HepG2 (cell line): Measurements from ENCODE around the gene BCO1. TPM values are rescaled to one million over a fixed set of nuclear protein-coding genes. Genes with fewer than 3 reads are reported as not detected.

Experiments
- ATAC-seq: fragments of 200-7000 bp; cut with Tn5 transposase; 3 replicates; pipeline ENCODE4 v1.9.1; 2020; ENCODE audit warnings: mild to moderate bottlenecking, moderate library complexity
- BruUV-seq: library from RNA; stranded (reverse); fragments of 400-500 nt; replicated peaks from 2 replicates; lab custom pipeline; 2021; lab: Mats Ljungman, UMichigan
- CTCF ChIA-PET: fragments of 300-600 bp; formaldehyde crosslinking; extraction: SDS; loops from one replicate; lab custom pipeline; 2021; ENCODE audit warnings: low total read pairs, inconsistent platforms, low intra/inter-chr PET ratio; lab: Yijun Ruan, JAX
- POLR2A ChIA-PET: fragments of 350-600 bp; sonication (Branson Sonifier 250); formaldehyde crosslinking; loops from one replicate; lab custom pipeline; 2020; ENCODE audit warnings: antibody characterized with exemption, inconsistent platforms; lab: Yijun Ruan, JAX
- DNase-seq: peaks from one replicate; pipeline ENCODE4 v3.0.0-alpha.2; 2015; ENCODE audit warnings: low spot score
- FAIRE-seq: peaks from 3 replicates; lab custom pipeline; 2011; peaks lifted over from hg19 to GRCh38; lab: Jason Lieb, UNC
- H2AFZ ChIP-seq: one replicate; pipeline ENCODE4 v1.6.1; 2011; ENCODE audit warnings: low read length, inconsistent platforms
- H3K27ac ChIP-seq: fragments of 300-600 bp; 3 replicates; pipeline ENCODE4 v1.8.0; 2011; ENCODE audit warnings: mixed run types, mild to moderate bottlenecking, mixed read lengths, low read length, inconsistent platforms; ENCODE audit not compliant: insufficient read depth; ENCODE audit errors: extremely low read length
- H3K27me3 ChIP-seq, 2 experiments: fragments of 200-600 bp in 1 of 2; 2 replicates in 1 of 2; 3 replicates in 1 of 2; pipeline versions ENCODE4 v1.6.0 to v1.8.0; 2011; ENCODE audit warnings: low read length in 2 of 2, mild to moderate bottlenecking in 2 of 2, moderate library complexity in 2 of 2, inconsistent platforms in 1 of 2; ENCODE audit not compliant: insufficient read depth in 2 of 2, control insufficient read depth in 1 of 2
- H3K36me3 ChIP-seq, 2 experiments: fragments of 200-600 bp in 1 of 2; replicated peaks in 1 of 2; 2 replicates in 1 of 2; 3 replicates in 1 of 2; pipeline versions ENCODE4 v1.5.1 to v1.8.0; 2011; ENCODE audit warnings: low read length in 2 of 2, inconsistent platforms in 1 of 2; ENCODE audit not compliant: insufficient read depth in 2 of 2, control insufficient read depth in 1 of 2
- H3K4me1 ChIP-seq: 2 replicates; pipeline ENCODE4 v1.5.1; 2012; ENCODE audit warnings: low read length, inconsistent platforms; ENCODE audit not compliant: insufficient read depth
- H3K4me2 ChIP-seq: 2 replicates; pipeline ENCODE4 v1.6.0; 2011; ENCODE audit warnings: low read depth, low read length, inconsistent platforms
- H3K4me3 ChIP-seq, 3 experiments: fragments of 200-600 bp in 1 of 3; sonication (generic), shearing (Covaris generic) in 1 of 3; replicated peaks in 1 of 3; 2 replicates each; pipeline ENCODE4 v1.5.1; 2011 to 2016; ENCODE audit warnings: low read length in 3 of 3, inconsistent platforms in 2 of 3, low read depth in 2 of 3, mild to moderate bottlenecking in 2 of 3, control low read depth in 1 of 3, mixed read lengths in 1 of 3; ENCODE audit not compliant: insufficient read depth in 1 of 3
- H3K79me2 ChIP-seq: one replicate; pipeline ENCODE4 v1.6.1; 2011; ENCODE audit warnings: low read length, inconsistent platforms; ENCODE audit not compliant: insufficient read depth
- H3K9ac ChIP-seq: 2 replicates; pipeline ENCODE4 v1.6.0; 2011; ENCODE audit warnings: mild to moderate bottlenecking, low read depth, low read length, inconsistent platforms; ENCODE audit not compliant: insufficient read depth
- H3K9me3 ChIP-seq: 2 replicates; pipeline ENCODE4 v1.5.1; 2012; ENCODE audit warnings: mild to moderate bottlenecking, low read length
- H4K20me1 ChIP-seq: 2 replicates; pipeline ENCODE4 v1.6.0; 2011; ENCODE audit warnings: inconsistent platforms, mild to moderate bottlenecking, low read length, moderate library complexity; ENCODE audit not compliant: insufficient read depth
- EHMT2 ChIP-seq: fragments of 200-600 bp; sonication (generic); IDR thresholded peaks from 2 replicates; pipeline ENCODE4 v1.7.0; 2017; ENCODE audit warnings: antibody characterized with exemption, low read depth, low read length, borderline replicate concordance
- FOXJ3 ChIP-seq: sonication (generic); formaldehyde crosslinking; IDR thresholded peaks from 2 replicates; pipeline ENCODE4 v1.4.0; 2020; ENCODE audit warnings: missing genetic modification reagents, mild to moderate bottlenecking, borderline replicate concordance
- FOXK1 ChIP-seq: sonication (generic); formaldehyde crosslinking; IDR thresholded peaks from 2 replicates; pipeline ENCODE4 v1.4.0; 2020; ENCODE audit warnings: low read depth, missing genetic modification reagents, borderline replicate concordance
- IRF2 ChIP-seq: IDR thresholded peaks from 2 replicates; pipeline ENCODE4 v1.6.1; 2018; ENCODE audit warnings: missing genetic modification reagents, missing compliant biosample characterization
- JUND ChIP-seq: sonication (generic); formaldehyde crosslinking; IDR thresholded peaks from 2 replicates; pipeline ENCODE4 v1.8.0; 2022; ENCODE audit warnings: mild to moderate bottlenecking, missing genetic modification reagents
- NAIF1 ChIP-seq: sonication (generic); formaldehyde crosslinking; IDR thresholded peaks from 2 replicates; pipeline ENCODE4 v1.5.0; 2020; ENCODE audit warnings: mild to moderate bottlenecking, missing genetic modification reagents, borderline replicate concordance
- NFKB2 ChIP-seq: sonication (generic); formaldehyde crosslinking; IDR thresholded peaks from 2 replicates; pipeline ENCODE4 v1.4.0; 2020; ENCODE audit warnings: missing genetic modification reagents, borderline replicate concordance
- PATZ1 ChIP-seq: sonication (generic); formaldehyde crosslinking; IDR thresholded peaks from 2 replicates; pipeline ENCODE4 v1.4.0; 2020; ENCODE audit warnings: missing genetic modification reagents
- POLR2AphosphoS5 ChIP-seq: IDR thresholded peaks from 2 replicates; pipeline ENCODE4 v1.6.1; 2012; ENCODE audit warnings: low read depth, low read length
- SNRNP70 ChIP-seq: fragments of 200-400 bp; formaldehyde crosslinking; IDR thresholded peaks from 2 replicates; pipeline ENCODE4 v1.6.1; 2017; ENCODE audit warnings: mild to moderate bottlenecking, low read depth, low read length, moderate library complexity
- TCF7 ChIP-seq: sonication (generic); IDR thresholded peaks from 2 replicates; pipeline ENCODE4 v1.6.1; 2016; ENCODE audit warnings: antibody characterized with exemption, low read depth
- U2AF1 ChIP-seq: fragments of 200-400 bp; formaldehyde crosslinking; optimal IDR thresholded peaks from 2 replicates; pipeline ENCODE3; 2017; ENCODE audit warnings: mild to moderate bottlenecking, low read depth, low read length
- ZBTB2 ChIP-seq: sonication (generic); formaldehyde crosslinking; IDR thresholded peaks from 2 replicates; pipeline ENCODE4 v1.8.0; 2022; ENCODE audit warnings: low read depth, missing genetic modification reagents
- ZBTB26 ChIP-seq: IDR thresholded peaks from 2 replicates; pipeline ENCODE4 v1.6.1; 2016; ENCODE audit warnings: missing compliant biosample characterization, missing genetic modification reagents, borderline replicate concordance
- ZKSCAN5 ChIP-seq: sonication (generic); formaldehyde crosslinking; IDR thresholded peaks from 2 replicates; pipeline ENCODE4 v1.5.1; 2020; ENCODE audit warnings: mild to moderate bottlenecking, missing genetic modification reagents
- ZNF234 ChIP-seq: sonication (generic); formaldehyde crosslinking; conservative IDR thresholded peaks from 2 replicates; pipeline ENCODE4 v1.5.1; 2020; ENCODE audit warnings: mild to moderate bottlenecking, missing genetic modification reagents
- ZNF292 ChIP-seq: sonication (generic); formaldehyde crosslinking; IDR thresholded peaks from 2 replicates; pipeline ENCODE4 v1.8.1; 2022; ENCODE audit warnings: mild to moderate bottlenecking, low read depth, missing genetic modification reagents, borderline replicate concordance
- ZNF749 ChIP-seq: sonication (generic); formaldehyde crosslinking; IDR thresholded peaks from 2 replicates; pipeline ENCODE4 v1.8.0; 2022; ENCODE audit warnings: mild to moderate bottlenecking, missing genetic modification reagents, moderate library complexity, borderline replicate concordance
- ZNF772 ChIP-seq: sonication (generic); formaldehyde crosslinking; IDR thresholded peaks from 2 replicates; pipeline ENCODE4 v1.5.0; 2020; ENCODE audit warnings: mild to moderate bottlenecking, missing genetic modification reagents
- WGBS: methylation state at CpG from one replicate; pipeline ENCODE4 v1.1.6; 2017; ENCODE audit warnings: low lambda C conversion rate; 5-methylcytosine and 5-hydroxymethylcytosine counted together
- in situ Hi-C: cut with HindIII; loops from 2 replicates; pipeline ENCODE4 v1.10.0; 2017; ENCODE audit warnings: low pct_unique_long_range_greater_than_20kb; ENCODE audit not compliant: extremely low pct_ligation_motif_present
- intact Hi-C: fragments of 100-400 bp; cut with micrococcal nuclease; formaldehyde crosslinking; loops from one replicate; pipeline ENCODE4 v1.10.0; 2022; ENCODE audit not compliant: unreplicated experiment
- polyA plus RNA-seq, 8 experiments: library from polyadenylated mRNA; depleted of rRNA in 3 of 8; stranded (reverse) in 7 of 8; unstranded in 1 of 8; fragments of >200 nt; fragmentation: Illumina TruSeq in 4 of 8; extraction: Trizol in 4 of 8; gene quantifications; 2 replicates each; pipeline versions ENCODE4 v1.2.1 to v1.2.3, GENCODE V29; 2011 to 2016; ENCODE audit warnings: low read depth in 4 of 8, missing spikeins in 1 of 8, mixed read lengths in 1 of 8; ENCODE audit not compliant: insufficient read depth in 1 of 8
- total RNA-seq, 5 experiments: library from RNA; depleted of rRNA; stranded (reverse); fragments of >200 nt; fragmentation: Illumina TruSeq; extraction: Trizol; gene quantifications; 2 replicates each; pipeline ENCODE4 v1.2.3, GENCODE V29; 2016; ENCODE audit warnings: low read depth in 1 of 5

The BCO1 gene
- total and polyA plus RNA-seq, 2 of the 13 experiments (the other 11 are each of a cell fraction or from before 2014, with no cell fraction given): 0.11 TPM; not detected in 1

GRCh38 chr16:81292936-81293335 lies 54.4 kb downstream of the BCO1 start (continued):
- TF ChIP-seq NAIF1 (no peak), SNRNP70 (no peak)

- Histone ChIP-seq H4K20me1 (no peaks in the 10 kb centered on the region), H3K9me3 (no peaks in the 10 kb centered on the region), H3K4me3 (no peak overlapping the region), H3K9ac (no peak overlapping the region), H3K27ac (no peak overlapping the region), H3K4me1 (no peaks in the 10 kb centered on the region), H3K4me2 (no peak overlapping the region), H2AFZ (no peak overlapping the region), H3K27me3 (peaks cover 1 to 22% of the 10 kb centered on the region in 2 experiments; a peak in 3 of 5 replicates), H3K79me2 (no peaks in the 10 kb centered on the region), H3K36me3 (no peaks in the 10 kb centered on the region)
- 37% methylated on average over 11 of the region's 11 CpGs for whole genome bisulfite sequencing
- no peak for ATAC-seq
- intact Hi-C loops (no loop called here), in situ Hi-C loops (no loop called here)
- no TSS peak for BruUV-seq
- CTCF ChIA-PET: no interaction called here
- POLR2A ChIA-PET: no interaction called here
- no peak for DNase-seq
- FAIRE-seq: no peak
- TF ChIP-seq ZBTB26 (CRISPR knock-in tag) (no peak), JUND (CRISPR knock-in tag) (no peak), ZNF772 (CRISPR knock-in tag) (no peak), ZNF234 (CRISPR knock-in tag) (no peak), IRF2 (CRISPR knock-in tag) (no peak), ZNF292 (no peak), TCF7 (no peak), U2AF1 (no peak), ZBTB2 (no peak), PATZ1 (no peak), FOXK1 (CRISPR knock-in tag) (no peak), FOXJ3 (CRISPR knock-in tag) (no peak), POLR2AphosphoS5 (no peak), ZNF749 (no peak), NFKB2 (CRISPR knock-in tag) (no peak), ZKSCAN5 (CRISPR knock-in tag) (no peak), EHMT2 (no peak)
These were observed 55.7 kb downstream of the BCO1 start for GRCh38 chr16:81293909-81294802.
